ENCODE data around the gene CIAO2B.

Gene CIAO2B

DNA sequence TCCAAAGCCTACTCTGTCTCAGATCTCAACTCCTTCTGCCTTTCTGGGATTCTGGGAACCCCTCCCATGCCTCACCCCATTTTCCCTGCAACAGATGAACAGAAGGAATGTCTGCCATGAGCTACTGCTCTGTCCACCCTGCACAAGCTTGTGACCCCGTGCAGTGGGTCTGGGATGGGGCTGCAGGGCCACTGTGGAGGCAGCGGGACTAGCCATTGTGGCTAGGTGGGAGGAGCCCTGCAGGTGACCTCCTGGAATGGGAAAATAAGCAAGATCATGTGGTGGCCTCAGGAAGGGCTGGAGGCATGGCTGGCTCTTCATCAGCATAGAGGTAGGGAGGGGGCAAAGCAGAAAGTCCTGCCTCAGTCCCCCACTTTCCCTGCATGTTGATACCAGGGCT, 40.1 kb downstream of the CIAO2B start:
- ChIA-PET POLR2A (no interaction called here), CTCF (no interaction called here)
- no peak for DNase-seq (ENCODE audit: extremely low spot score)
- TF ChIP-seq LEF1 (IDR thresholded peaks at IDR 0.05; ENCODE audit: borderline replicate concordance) (no peak), FOXA1 (IDR thresholded peaks at IDR 0.05) (no peak), SUZ12 (IDR thresholded peaks at IDR 0.05) (no peak), FOXK2 (IDR thresholded peaks at IDR 0.05) (no peak), SP1 (IDR thresholded peaks at IDR 0.05) (no peak)
- TF ChIP-seq, protein P1, sequence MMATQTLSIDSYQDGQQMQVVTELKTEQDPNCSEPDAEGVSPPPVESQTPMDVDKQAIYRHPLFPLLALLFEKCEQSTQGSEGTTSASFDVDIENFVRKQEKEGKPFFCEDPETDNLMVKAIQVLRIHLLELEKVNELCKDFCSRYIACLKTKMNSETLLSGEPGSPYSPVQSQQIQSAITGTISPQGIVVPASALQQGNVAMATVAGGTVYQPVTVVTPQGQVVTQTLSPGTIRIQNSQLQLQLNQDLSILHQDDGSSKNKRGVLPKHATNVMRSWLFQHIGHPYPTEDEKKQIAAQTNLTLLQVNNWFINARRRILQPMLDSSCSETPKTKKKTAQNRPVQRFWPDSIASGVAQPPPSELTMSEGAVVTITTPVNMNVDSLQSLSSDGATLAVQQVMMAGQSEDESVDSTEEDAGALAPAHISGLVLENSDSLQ (IDR thresholded peaks at IDR 0.05) = no peak

DNA sequence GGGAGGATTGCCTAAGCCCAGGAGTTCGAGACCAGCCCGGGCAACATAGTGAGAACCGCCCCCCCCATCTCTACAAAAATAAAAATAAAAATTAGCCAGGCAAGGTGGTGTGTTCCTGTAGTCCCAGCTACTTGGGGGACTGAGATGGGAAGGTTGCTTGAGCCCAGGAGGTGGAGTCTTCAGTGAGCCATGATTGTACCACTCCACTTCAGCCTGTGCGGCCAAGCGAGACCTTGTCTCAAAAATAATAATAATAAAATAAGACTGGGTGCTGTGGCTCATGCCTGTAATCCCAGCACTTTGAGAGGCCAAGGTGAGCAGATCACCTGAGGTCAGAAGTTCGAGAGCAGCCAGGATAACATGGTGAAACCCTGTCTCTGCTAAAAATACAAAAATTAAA, 42.4 kb downstream of the CIAO2B start:
- POLR2A ChIA-PET = interaction anchor here (0.6 kb wide), 1 partner anchor 320 kb away, joined by 3 read pairs; no protein-coding TSS in a partner anchor
- CTCF ChIA-PET = interaction anchor here (1.0 to 1.7 kb wide), 4 partner anchors 19 to 37 kb away, joined by 3 to 5 read pairs (median 3); no protein-coding TSS in a partner anchor
- DNase-seq (ENCODE audit: extremely low spot score) = no peak
- TF ChIP-seq LEF1 (IDR thresholded peaks at IDR 0.05; ENCODE audit: borderline replicate concordance) (no peak), SUZ12 (IDR thresholded peaks at IDR 0.05) (no peak), NFRKB (IDR thresholded peaks at IDR 0.05) (no peak), BHLHE40 (IDR thresholded peaks at IDR 0.05; ENCODE audit: borderline replicate concordance) (no peak), TARDBP (IDR thresholded peaks at IDR 0.05) (no peak), ELF4 (IDR thresholded peaks at IDR 0.05) (no peak), CTBP1 (IDR thresholded peaks at IDR 0.05; ENCODE audit: borderline replicate concordance) (no peak), FOXM1 (IDR thresholded peaks at IDR 0.05; ENCODE audit: borderline replicate concordance) (no peak), FOXA1 (IDR thresholded peaks at IDR 0.05) (no peak), ARNT (IDR thresholded peaks at IDR 0.05) (no peak), L3MBTL2 (conservative IDR thresholded peaks at IDR 0.05) (no peak), FOXK2 (IDR thresholded peaks at IDR 0.05) (no peak)
- TF ChIP-seq, protein P1 (IDR thresholded peaks at IDR 0.05) = no peak

DNA sequence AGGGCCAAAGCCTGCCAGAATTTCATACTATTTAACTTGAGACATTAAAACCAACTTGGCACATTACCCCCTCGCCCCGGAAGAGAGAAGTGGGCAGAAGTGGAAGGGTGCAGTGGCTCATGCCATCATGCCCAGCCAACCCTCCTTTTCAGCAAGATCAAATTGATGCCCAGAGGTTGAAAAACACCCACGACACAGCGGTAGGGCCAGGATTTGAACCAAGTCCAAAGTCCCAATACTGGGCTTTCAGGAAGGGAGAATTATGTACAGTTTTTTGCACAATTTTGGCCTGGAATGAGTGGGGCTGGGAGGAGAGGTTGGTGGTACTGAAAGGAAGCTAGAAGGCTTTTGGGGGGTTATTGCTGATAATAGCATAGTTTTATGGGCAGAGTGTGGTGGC, 42.8 kb downstream of the CIAO2B start:
- no peak for DNase-seq (ENCODE audit: extremely low spot score)
- CTCF ChIA-PET = interaction anchor here (1.0 to 1.7 kb wide), 2 partner anchors 35 to 37 kb away, joined by 3 to 5 read pairs; no protein-coding TSS in a partner anchor
- POLR2A ChIA-PET = interaction anchor here (1.1 kb wide), 1 partner anchor 61 kb away, joined by 3 read pairs; the partner anchor contains the start of gene NAE1
- TF ChIP-seq TARDBP (IDR thresholded peaks at IDR 0.05) (no peak), ZNF384 (IDR thresholded peaks at IDR 0.05) (no peak), FOXK2 (IDR thresholded peaks at IDR 0.05) (no peak), LEF1 (IDR thresholded peaks at IDR 0.05; ENCODE audit: borderline replicate concordance) (no peak), HDGF (IDR thresholded peaks at IDR 0.05; ENCODE audit: borderline replicate concordance) (no peak)

DNA sequence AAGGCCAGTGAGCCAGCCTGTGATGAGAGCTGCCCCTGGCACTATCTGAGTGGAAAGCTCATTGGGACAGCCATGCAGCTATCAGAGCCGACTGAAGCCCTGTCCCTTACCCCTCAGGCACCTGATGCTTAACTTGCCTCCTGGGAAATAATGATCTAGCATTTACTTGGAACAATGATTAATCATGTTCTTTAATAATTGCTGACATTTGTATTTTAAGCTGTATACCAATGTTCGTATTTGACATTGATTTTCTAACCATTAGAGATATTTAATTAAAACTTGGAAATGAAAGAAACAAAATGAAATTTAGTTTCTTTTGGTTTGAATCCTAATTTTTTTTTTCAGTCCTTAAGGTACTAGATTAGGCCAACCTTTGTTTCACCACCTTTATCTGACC, 43.4 kb downstream of the CIAO2B start:
- DNase-seq (ENCODE audit: extremely low spot score) = no peak
- ChIA-PET POLR2A (interaction anchor here (1.1 to 1.8 kb wide), 2 partner anchors 10 to 60 kb away, joined by 3 to 5 read pairs; partner anchors contain the start of genes NAE1 and PDP2), CTCF (interaction anchor here (0.7 to 0.8 kb wide), 2 partner anchors 53 to 282 kb away, joined by 3 read pairs; no protein-coding TSS in a partner anchor)
- TF ChIP-seq FOXA1 (IDR thresholded peaks at IDR 0.05) (no peak), HDGF (IDR thresholded peaks at IDR 0.05; ENCODE audit: borderline replicate concordance) (no peak), ZNF384 (IDR thresholded peaks at IDR 0.05) (no peak), L3MBTL2 (conservative IDR thresholded peaks at IDR 0.05) (no peak), LEF1 (IDR thresholded peaks at IDR 0.05; ENCODE audit: borderline replicate concordance) (no peak), ELF4 (IDR thresholded peaks at IDR 0.05) (no peak), FOXM1 (IDR thresholded peaks at IDR 0.05; ENCODE audit: borderline replicate concordance) (no peak), ARNT (IDR thresholded peaks at IDR 0.05) (no peak), SUZ12 (IDR thresholded peaks at IDR 0.05) (no peak), SP1 (IDR thresholded peaks at IDR 0.05) (no peak), CTBP1 (IDR thresholded peaks at IDR 0.05; ENCODE audit: borderline replicate concordance) (no peak), TARDBP (IDR thresholded peaks at IDR 0.05) (no peak), BHLHE40 (IDR thresholded peaks at IDR 0.05; ENCODE audit: borderline replicate concordance) (no peak), NFRKB (IDR thresholded peaks at IDR 0.05) (no peak), FOXK2 (IDR thresholded peaks at IDR 0.05) (no peak)
- TF ChIP-seq, protein P1 (IDR thresholded peaks at IDR 0.05) = no peak

DNA sequence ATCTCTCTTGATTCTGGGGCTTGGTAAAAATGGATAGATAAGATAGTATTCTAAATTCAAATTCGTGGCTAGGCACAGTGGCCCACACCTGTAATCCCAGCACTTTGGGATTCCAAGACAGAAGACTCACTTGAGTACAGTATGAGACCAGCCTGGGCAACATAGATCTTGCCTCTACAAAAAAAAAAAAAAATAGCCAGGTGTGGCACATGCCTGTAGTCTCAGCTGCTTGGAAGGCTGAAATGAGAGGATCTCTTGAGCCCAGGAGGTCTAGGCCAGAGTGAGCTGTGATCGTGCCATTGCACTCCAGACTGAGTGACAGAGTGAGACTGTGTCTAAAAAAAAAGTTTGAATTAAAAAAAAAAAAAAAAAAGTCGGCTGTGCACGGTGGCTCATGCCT, 44.6 kb downstream of the CIAO2B start:
- no peak for DNase-seq (ENCODE audit: extremely low spot score)
- POLR2A ChIA-PET = interaction anchor here (1.8 kb wide), 1 partner anchor 9 kb away, joined by 5 read pairs; the partner anchor contains the start of gene PDP2
- TF ChIP-seq FOXA1 (IDR thresholded peaks at IDR 0.05) = no peak
- TF ChIP-seq HDGF (IDR thresholded peaks at IDR 0.05; ENCODE audit: borderline replicate concordance) = no peak
- no peak for TF ChIP-seq ARNT (IDR thresholded peaks at IDR 0.05)
- TF ChIP-seq L3MBTL2 (conservative IDR thresholded peaks at IDR 0.05) = no peak
- no peak for TF ChIP-seq FOXM1 (IDR thresholded peaks at IDR 0.05; ENCODE audit: borderline replicate concordance)
- TF ChIP-seq ELF4 (IDR thresholded peaks at IDR 0.05) = no peak
- TF ChIP-seq, protein P1 (IDR thresholded peaks at IDR 0.05) = no peak
- TF ChIP-seq SP1 (IDR thresholded peaks at IDR 0.05) = no peak
- TF ChIP-seq NFRKB (IDR thresholded peaks at IDR 0.05) = no peak
- no peak for TF ChIP-seq BHLHE40 (IDR thresholded peaks at IDR 0.05; ENCODE audit: borderline replicate concordance)
- TF ChIP-seq SUZ12 (IDR thresholded peaks at IDR 0.05) = no peak
- CTCF ChIA-PET = interaction anchor here (0.6 kb wide), 2 partner anchors 20 to 225 kb away, joined by 3 to 5 read pairs; no protein-coding TSS in a partner anchor
